ENCODE results near the gene CTNND2. TPM values are rescaled to one million over a fixed set of nuclear protein-coding genes. Genes with fewer than 3 reads are reported as not detected.

CTNND2 gene
- total RNA-seq, 2 experiments from 2014 or later = 0.20 TPM; not detected in 1

DNA sequence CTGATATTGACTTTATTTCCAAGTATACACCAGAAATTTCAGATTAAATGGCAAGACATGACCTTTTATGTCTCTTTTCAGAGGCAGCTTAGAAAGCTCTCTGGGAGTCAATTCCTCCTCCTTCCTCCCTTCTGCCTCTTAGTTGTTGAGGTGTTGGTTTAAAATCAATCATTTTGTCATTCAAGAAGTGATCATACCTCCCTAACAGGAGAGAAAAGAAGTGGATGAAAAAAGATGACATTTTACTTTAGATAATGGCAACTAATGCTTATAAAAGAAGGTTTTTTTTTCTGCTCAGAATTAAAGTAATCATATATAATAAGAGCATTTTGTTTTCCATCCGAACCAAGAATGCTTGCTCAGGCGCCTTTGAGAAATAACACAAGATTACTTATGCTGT, 448.7 kb downstream of the CTNND2 start:
- no peaks in the 10 kb centered on the region for H3K9me3 ChIP-seq (ENCODE audit: control insufficient read depth in 1 of 2, insufficient read depth in 1 of 2, low read length in 2 of 2)
- H3K4me3 ChIP-seq (ENCODE audit: low read length) = no peak overlapping the region
- no peaks in the 10 kb centered on the region for H3K9me3 Mint-ChIP-seq
- H3K4me1 ChIP-seq (ENCODE audit: insufficient read depth, low read length) = no peaks in the 10 kb centered on the region
- ATAC-seq (ENCODE audit: poor library complexity) = no peak
- intact Hi-C loops (cut with DNase I, micrococcal nuclease) = no loop called here
- TF ChIP-seq, protein P1, sequence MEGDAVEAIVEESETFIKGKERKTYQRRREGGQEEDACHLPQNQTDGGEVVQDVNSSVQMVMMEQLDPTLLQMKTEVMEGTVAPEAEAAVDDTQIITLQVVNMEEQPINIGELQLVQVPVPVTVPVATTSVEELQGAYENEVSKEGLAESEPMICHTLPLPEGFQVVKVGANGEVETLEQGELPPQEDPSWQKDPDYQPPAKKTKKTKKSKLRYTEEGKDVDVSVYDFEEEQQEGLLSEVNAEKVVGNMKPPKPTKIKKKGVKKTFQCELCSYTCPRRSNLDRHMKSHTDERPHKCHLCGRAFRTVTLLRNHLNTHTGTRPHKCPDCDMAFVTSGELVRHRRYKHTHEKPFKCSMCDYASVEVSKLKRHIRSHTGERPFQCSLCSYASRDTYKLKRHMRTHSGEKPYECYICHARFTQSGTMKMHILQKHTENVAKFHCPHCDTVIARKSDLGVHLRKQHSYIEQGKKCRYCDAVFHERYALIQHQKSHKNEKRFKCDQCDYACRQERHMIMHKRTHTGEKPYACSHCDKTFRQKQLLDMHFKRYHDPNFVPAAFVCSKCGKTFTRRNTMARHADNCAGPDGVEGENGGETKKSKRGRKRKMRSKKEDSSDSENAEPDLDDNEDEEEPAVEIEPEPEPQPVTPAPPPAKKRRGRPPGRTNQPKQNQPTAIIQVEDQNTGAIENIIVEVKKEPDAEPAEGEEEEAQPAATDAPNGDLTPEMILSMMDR (IDR thresholded peaks at IDR 0.05) = no peak
- no peak overlapping the region for H3K4me3 Mint-ChIP-seq
- no peak for DNase-seq
- ChIA-PET POLR2A (no interaction called here), CTCF (no interaction called here)
- no peaks in the 10 kb centered on the region for H3K4me1 Mint-ChIP-seq (ENCODE audit: low read depth)
- no peaks in the 10 kb centered on the region for H3K36me3 ChIP-seq (ENCODE audit: insufficient read depth, low read length)
- no peak overlapping the region for H3K27ac ChIP-seq (ENCODE audit: low read depth in 1 of 2, low read length in 2 of 2)
- no peaks in the 10 kb centered on the region for H3K27me3 ChIP-seq (ENCODE audit: control insufficient read depth in 1 of 2, insufficient read depth in 2 of 2, low read length in 2 of 2)
- no peaks in the 10 kb centered on the region for H3K27me3 Mint-ChIP-seq
- no peaks in the 10 kb centered on the region for H3K36me3 Mint-ChIP-seq (ENCODE audit: low read depth)
- no peak overlapping the region for H3K27ac Mint-ChIP-seq

DNA sequence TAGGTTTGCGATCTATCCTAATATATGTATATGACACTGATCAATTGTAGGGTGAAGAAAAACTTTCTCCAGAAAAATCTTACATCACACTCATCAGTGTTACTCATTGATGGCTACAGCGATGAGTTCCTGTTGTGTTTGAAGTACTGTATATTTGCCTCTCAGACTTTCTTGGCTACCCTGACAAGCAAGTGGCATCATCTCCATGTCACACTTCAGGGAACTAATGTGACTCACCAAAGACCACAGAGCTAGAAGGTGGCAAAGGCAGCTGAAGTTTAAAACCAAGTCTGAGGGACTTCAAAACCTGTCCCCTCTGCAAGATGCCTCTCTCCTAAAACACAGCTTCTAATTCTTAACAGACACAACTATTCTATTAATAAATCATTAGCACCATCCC, 451.4 kb downstream of the CTNND2 start:
- no peaks in the 10 kb centered on the region for H3K27me3 Mint-ChIP-seq
- no peaks in the 10 kb centered on the region for H3K36me3 ChIP-seq (ENCODE audit: insufficient read depth, low read length)
- ChIA-PET CTCF (no interaction called here), POLR2A (no interaction called here)
- H3K36me3 Mint-ChIP-seq (ENCODE audit: low read depth) = no peaks in the 10 kb centered on the region
- H3K4me1 ChIP-seq (ENCODE audit: insufficient read depth, low read length) = no peaks in the 10 kb centered on the region
- no peak overlapping the region for H3K27ac Mint-ChIP-seq
- ATAC-seq (ENCODE audit: poor library complexity) (no peak), DNase-seq (no peak)
- H3K4me3 ChIP-seq (ENCODE audit: low read length) = no peak overlapping the region
- H3K4me3 Mint-ChIP-seq = no peak overlapping the region
- H3K9me3 Mint-ChIP-seq = no peaks in the 10 kb centered on the region
- TF ChIP-seq, protein P1 (IDR thresholded peaks at IDR 0.05) = no peak
- H3K9me3 ChIP-seq (ENCODE audit: control insufficient read depth in 1 of 2, insufficient read depth in 1 of 2, low read length in 2 of 2) = no peaks in the 10 kb centered on the region
- intact Hi-C loops (cut with DNase I, micrococcal nuclease) = no loop called here
- no peaks in the 10 kb centered on the region for H3K4me1 Mint-ChIP-seq (ENCODE audit: low read depth)
- H3K27me3 ChIP-seq (ENCODE audit: control insufficient read depth in 1 of 2, insufficient read depth in 2 of 2, low read length in 2 of 2) = no peaks in the 10 kb centered on the region
- H3K27ac ChIP-seq (ENCODE audit: low read depth in 1 of 2, low read length in 2 of 2) = no peak overlapping the region

DNA sequence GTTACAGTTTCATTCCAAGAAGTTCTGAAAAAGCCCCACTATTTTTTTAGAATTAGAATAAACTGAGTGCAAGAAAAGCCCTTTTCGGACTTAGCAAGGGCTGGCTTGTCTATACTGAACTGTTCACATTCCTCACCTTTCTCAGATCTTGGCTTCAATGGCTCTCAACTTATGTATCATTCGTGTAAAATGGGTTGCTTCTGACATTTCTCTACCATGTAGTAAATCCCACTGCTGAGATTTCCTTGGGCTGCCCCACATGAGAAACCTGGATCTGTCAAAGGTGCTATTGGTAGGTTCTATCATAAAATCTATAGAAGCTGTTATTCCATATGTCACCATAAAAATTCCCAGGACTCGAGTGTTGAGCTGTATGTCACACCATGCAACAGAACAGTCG, 454.3 kb downstream of the CTNND2 start:
- no peaks in the 10 kb centered on the region for H3K36me3 Mint-ChIP-seq (ENCODE audit: low read depth)
- DNase-seq = no peak
- Histone ChIP-seq H3K9me3 (ENCODE audit: control insufficient read depth in 1 of 2, insufficient read depth in 1 of 2, low read length in 2 of 2) (no peaks in the 10 kb centered on the region), H3K27ac (ENCODE audit: low read depth in 1 of 2, low read length in 2 of 2) (no peak overlapping the region), H3K27me3 (ENCODE audit: control insufficient read depth in 1 of 2, insufficient read depth in 2 of 2, low read length in 2 of 2) (no peaks in the 10 kb centered on the region), H3K36me3 (ENCODE audit: insufficient read depth, low read length) (no peaks in the 10 kb centered on the region), H3K4me3 (ENCODE audit: low read length) (no peak overlapping the region), H3K4me1 (ENCODE audit: insufficient read depth, low read length) (no peaks in the 10 kb centered on the region)
- no peaks in the 10 kb centered on the region for H3K9me3 Mint-ChIP-seq
- ATAC-seq (ENCODE audit: poor library complexity) = no peak
- TF ChIP-seq, protein P1 (IDR thresholded peaks at IDR 0.05) = no peak
- H3K27me3 Mint-ChIP-seq = no peaks in the 10 kb centered on the region
- H3K27ac Mint-ChIP-seq = no peak overlapping the region
- POLR2A ChIA-PET = no interaction called here
- H3K4me1 Mint-ChIP-seq (ENCODE audit: low read depth) = no peaks in the 10 kb centered on the region
- CTCF ChIA-PET = no interaction called here
- intact Hi-C loops (cut with DNase I, micrococcal nuclease) = no loop called here
- no peak overlapping the region for H3K4me3 Mint-ChIP-seq

All from CD4-positive, alpha-beta T cell (primary cell).